Measurements from ENCODE around the gene SZT2.

GRCh38 chr1:43453442-43454269 is 64.0 kb downstream of the SZT2 start, which contains the start of gene HYI:
- TF ChIP-seq CTCF (IDR thresholded peaks at IDR 0.05) (no peak), EZH2 (IDR thresholded peaks at IDR 0.05) (no peak)
